Measurements from ENCODE around the gene RCOR1.

RCOR1 gene

DNA sequence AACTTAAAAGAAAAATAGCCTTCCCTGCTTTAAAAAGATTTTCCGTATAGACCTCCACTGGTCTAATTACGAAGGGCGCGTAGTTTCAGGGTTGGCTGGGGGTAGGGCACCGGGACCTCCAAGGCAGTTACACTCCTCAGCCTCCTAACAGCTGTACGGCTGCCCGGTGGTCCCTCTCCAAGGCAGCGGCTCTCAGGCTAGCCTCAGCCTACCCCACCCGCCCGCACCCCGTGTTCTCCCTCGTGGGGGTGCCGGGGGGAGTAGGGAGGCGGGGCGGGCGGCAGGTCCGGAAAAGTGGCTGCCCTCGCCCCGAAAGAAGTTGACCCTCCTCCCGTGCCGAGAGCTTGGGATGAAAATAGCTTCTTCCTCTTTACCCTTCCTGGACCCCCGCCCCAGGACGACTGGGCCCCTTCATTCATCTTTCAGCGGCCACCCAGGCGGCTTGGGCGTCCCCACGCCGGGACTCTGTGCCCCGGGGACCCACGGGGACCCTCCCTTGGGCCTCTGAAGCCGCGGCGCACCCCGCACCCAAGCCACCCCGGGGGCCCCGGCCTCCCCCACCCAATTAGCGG, 991 bp upstream of the RCOR1 start:
- H3K9me3 ChIP-seq (ENCODE audit: severe bottlenecking): no peaks in the 10 kb centered on the region
- no peaks in the 10 kb centered on the region for H3K27me3 ChIP-seq (ENCODE audit: insufficient read depth, low read depth, severe bottlenecking)
- H3K4me3 ChIP-seq (ENCODE audit: low read depth, low read length): peak overlapping the region; percentile 85
- H3K36me3 ChIP-seq: peaks cover 2% of the 10 kb centered on the region
- DNase-seq: peak; percentile 18
- TF ChIP-seq, protein P1, sequence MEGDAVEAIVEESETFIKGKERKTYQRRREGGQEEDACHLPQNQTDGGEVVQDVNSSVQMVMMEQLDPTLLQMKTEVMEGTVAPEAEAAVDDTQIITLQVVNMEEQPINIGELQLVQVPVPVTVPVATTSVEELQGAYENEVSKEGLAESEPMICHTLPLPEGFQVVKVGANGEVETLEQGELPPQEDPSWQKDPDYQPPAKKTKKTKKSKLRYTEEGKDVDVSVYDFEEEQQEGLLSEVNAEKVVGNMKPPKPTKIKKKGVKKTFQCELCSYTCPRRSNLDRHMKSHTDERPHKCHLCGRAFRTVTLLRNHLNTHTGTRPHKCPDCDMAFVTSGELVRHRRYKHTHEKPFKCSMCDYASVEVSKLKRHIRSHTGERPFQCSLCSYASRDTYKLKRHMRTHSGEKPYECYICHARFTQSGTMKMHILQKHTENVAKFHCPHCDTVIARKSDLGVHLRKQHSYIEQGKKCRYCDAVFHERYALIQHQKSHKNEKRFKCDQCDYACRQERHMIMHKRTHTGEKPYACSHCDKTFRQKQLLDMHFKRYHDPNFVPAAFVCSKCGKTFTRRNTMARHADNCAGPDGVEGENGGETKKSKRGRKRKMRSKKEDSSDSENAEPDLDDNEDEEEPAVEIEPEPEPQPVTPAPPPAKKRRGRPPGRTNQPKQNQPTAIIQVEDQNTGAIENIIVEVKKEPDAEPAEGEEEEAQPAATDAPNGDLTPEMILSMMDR (IDR thresholded peaks at IDR 0.05; ENCODE audit: low read depth, low read length): no peak
- H3K27ac ChIP-seq: peak overlapping the region; percentile 100

DNA sequence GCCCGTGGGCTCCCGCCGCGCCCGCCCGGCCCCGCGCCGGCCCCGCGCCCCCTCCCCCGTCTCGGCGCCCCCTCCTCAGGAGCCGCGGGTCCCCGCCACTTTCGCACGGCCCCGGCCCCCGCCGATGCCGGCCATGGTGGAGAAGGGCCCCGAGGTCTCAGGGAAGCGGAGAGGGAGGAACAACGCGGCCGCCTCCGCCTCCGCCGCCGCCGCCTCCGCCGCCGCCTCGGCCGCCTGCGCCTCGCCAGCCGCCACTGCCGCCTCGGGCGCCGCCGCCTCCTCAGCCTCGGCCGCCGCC, 263 bp downstream of the RCOR1 start:
- peaks cover 2% of the 10 kb centered on the region for H3K36me3 ChIP-seq
- H3K27ac ChIP-seq: peak overlapping the region; percentile 71

DNA sequence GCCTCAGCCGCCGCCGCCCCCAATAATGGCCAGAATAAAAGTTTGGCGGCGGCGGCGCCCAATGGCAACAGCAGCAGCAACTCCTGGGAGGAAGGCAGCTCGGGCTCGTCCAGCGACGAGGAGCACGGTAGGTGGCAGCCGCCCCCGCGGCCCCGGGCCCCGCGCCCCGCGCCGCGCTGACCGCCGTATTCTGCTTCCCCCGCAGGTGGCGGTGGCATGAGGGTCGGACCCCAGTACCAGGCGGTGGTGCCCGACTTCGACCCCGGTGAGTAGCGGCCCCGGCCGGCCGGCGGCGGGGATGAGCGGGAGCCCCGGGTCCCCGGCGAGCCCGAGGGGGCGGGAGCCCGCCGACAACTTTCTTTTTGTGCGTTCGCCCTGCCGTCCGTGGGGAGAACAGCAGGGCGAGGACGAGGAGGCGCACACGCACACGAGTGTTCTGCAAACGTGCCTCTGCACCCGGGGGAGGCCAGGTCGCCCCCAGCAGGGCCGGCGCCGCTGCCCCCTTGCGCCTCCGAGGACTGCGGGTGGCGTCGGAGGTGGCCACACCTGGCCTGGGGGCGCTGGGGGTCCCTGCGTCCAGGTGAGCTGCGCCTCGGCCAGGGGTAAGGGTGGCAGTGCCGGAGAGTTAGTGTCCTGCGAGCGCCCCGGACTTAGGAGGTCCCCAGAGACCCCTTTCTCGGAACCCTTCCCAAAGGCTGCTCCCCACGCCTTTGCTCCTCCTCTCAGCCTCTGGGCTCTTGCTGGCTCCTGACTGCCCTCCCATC, 794 bp downstream of the RCOR1 start:
- Histone ChIP-seq H3K4me3 (ENCODE audit: low read depth, low read length) (peak overlapping the region; percentile 76), H3K36me3 (peaks cover 5% of the 10 kb centered on the region), H3K27ac (peak overlapping the region; percentile 71), H3K9me3 (ENCODE audit: severe bottlenecking) (no peaks in the 10 kb centered on the region), H3K27me3 (ENCODE audit: insufficient read depth, low read depth, severe bottlenecking) (no peaks in the 10 kb centered on the region)
- peak; percentile 37 for DNase-seq
- TF ChIP-seq, protein P1 (IDR thresholded peaks at IDR 0.05; ENCODE audit: low read depth, low read length): 0 out of 2 replicates have a peak, but pooled peaks have one; percentile 26

More for the DNA sequence above, 263 bp downstream of the RCOR1 start:
- no peak for DNase-seq
- H3K9me3 ChIP-seq (ENCODE audit: severe bottlenecking): no peaks in the 10 kb centered on the region
- peak overlapping the region; percentile 76 for H3K4me3 ChIP-seq (ENCODE audit: low read depth, low read length)
- no peaks in the 10 kb centered on the region for H3K27me3 ChIP-seq (ENCODE audit: insufficient read depth, low read depth, severe bottlenecking)
- TF ChIP-seq, protein P1 (IDR thresholded peaks at IDR 0.05; ENCODE audit: low read depth, low read length): no peak

DNA sequence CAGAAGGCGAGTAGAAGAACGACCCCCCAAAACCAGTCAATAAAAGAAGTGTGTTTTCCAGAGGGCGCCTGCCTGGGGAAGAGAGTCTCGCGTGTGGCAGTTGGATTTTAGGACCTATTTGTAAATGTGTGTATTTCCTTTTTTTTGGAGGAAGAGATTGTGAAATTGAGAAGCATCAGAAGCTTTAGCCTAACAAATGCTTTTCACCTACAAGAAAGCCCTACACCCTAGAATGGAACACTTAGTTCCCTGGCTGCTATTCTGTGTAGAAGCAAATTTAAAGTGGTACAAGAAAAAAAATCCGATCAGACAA, 1.3 kb downstream of the RCOR1 start:
- Histone ChIP-seq H3K36me3 (peaks cover 5% of the 10 kb centered on the region), H3K27me3 (ENCODE audit: insufficient read depth, low read depth, severe bottlenecking) (no peaks in the 10 kb centered on the region), H3K9me3 (ENCODE audit: severe bottlenecking) (no peaks in the 10 kb centered on the region), H3K27ac (0 out of 2 replicates have a peak overlapping the region, but pooled peaks have one; percentile 71), H3K4me3 (ENCODE audit: low read depth, low read length) (peak overlapping the region; percentile 76)
- TF ChIP-seq, protein P1 (IDR thresholded peaks at IDR 0.05; ENCODE audit: low read depth, low read length): no peak
- no peak for DNase-seq

DNA sequence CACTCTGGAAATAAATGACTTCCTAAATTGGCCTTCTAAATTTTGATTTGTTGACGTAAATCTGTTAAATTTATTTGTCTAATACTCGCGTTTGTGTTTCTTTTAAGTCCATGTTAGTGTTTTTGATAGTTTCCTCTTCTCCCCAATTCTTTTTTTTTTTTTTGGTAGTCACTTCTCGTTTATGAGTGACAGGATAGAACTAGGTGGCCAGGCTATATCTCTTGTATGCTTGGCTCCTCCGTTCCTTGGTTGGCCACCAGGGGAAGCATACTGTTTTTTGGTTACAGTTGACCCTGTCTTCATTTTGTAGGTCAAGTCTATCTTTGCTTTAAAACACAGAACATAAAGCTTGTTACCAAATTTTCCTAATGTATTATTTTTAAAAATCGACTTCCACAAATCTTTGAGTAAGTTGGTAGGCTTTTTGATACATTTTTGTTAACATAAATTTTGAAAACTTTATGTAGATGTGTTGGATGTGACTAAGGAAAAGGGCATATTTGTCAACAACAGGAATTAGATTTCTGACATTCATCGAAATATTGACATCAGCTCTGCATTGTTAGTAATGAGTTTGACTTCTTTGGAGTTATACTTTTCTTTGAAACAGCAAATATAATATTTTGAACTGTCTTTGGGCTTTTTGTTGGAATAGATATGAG, 2.2 kb downstream of the RCOR1 start:
- H3K9me3 ChIP-seq (ENCODE audit: severe bottlenecking): no peaks in the 10 kb centered on the region
- H3K27ac ChIP-seq: no peak overlapping the region
- DNase-seq: peak; percentile 74
- H3K4me3 ChIP-seq (ENCODE audit: low read depth, low read length): no peak overlapping the region
- TF ChIP-seq, protein P1 (IDR thresholded peaks at IDR 0.05; ENCODE audit: low read depth, low read length): peak; percentile 73
- H3K27me3 ChIP-seq (ENCODE audit: insufficient read depth, low read depth, severe bottlenecking): no peaks in the 10 kb centered on the region
- peaks cover 11% of the 10 kb centered on the region for H3K36me3 ChIP-seq

Measured in WERI-Rb-1 (cell line).